Measurements from ENCODE around the gene ZNF892. TPM values are rescaled to one million over a fixed set of nuclear protein-coding genes. Genes with fewer than 3 reads are reported as not detected.

ZNF892 gene
- total and polyA plus RNA-seq, 2 of the 8 experiments (the other 6 are each of a cell fraction or from before 2014, with no cell fraction given): 1.4 to 10.7 TPM

- no peak for TF ChIP-seq CHD7 (IDR thresholded peaks at IDR 0.05; ENCODE audit: insufficient replicate concordance, low read length)
- no peak for TF ChIP-seq POLR2AphosphoS5 (IDR thresholded peaks at IDR 0.05; ENCODE audit: low read depth, low read length)
- TF ChIP-seq RNF2 (IDR thresholded peaks at IDR 0.05; ENCODE audit: borderline replicate concordance, low read depth, low read length, missing control alignments, poor library complexity, severe bottlenecking): no peak
- no peak for TF ChIP-seq MAX (IDR thresholded peaks at IDR 0.05)
- TF ChIP-seq TEAD4 (IDR thresholded peaks at IDR 0.05; ENCODE audit: low read depth, low read length): no peak
- TF ChIP-seq SRF (IDR thresholded peaks at IDR 0.05; ENCODE audit: low read depth, low read length): no peak
- no peak for TF ChIP-seq SAP30 (IDR thresholded peaks at IDR 0.05; ENCODE audit: insufficient read depth, insufficient replicate concordance, low read length)
- TF ChIP-seq SIRT6 (IDR thresholded peaks at IDR 0.05; ENCODE audit: low read length): no peak
- no peak for TF ChIP-seq HDAC6 (IDR thresholded peaks at IDR 0.05; ENCODE audit: low read depth, low read length)
- no peak for TF ChIP-seq SIX5 (IDR thresholded peaks at IDR 0.05; ENCODE audit: low read depth, low read length)
These were observed 42.3 kb upstream of the ZNF892 start (continued) for GRCh38 chr2:95165030-95165370.
